GM19240 (cell line): ENCODE measurements around the gene PRC1.

Source experiments
- DNase-seq: peaks from one replicate; pipeline ENCODE4 v3.0.0; 2011; ENCODE audit warnings: low spot score; ENCODE audit not compliant: insufficient read length

Gene PRC1

GRCh38 chr15:90956274-90957030 lies 37.9 kb downstream of the PRC1 start:
- DNase-seq: peak; percentile 71

- no peak for DNase-seq
Measured at GRCh38 chr15:90955624-90956273, 38.6 kb downstream of the PRC1 start.

- peak; percentile 100 for DNase-seq
Measured at GRCh38 chr15:90954712-90955623, 39.4 kb downstream of the PRC1 start, which contains the start of gene RCCD1. Gene RCCD1, plus strand, starts transcription at chr15:90954884. Its CDS starts 1,851 bp downstream, at chr15:90956735.

GRCh38 chr15:90953947-90954711 lies 40.2 kb downstream of the PRC1 start:
- DNase-seq: no peak

- DNase-seq: no peak
Measured at GRCh38 chr15:90952901-90953677, 41.2 kb downstream of the PRC1 start.

GRCh38 chr15:90950676-90951075 lies 43.7 kb downstream of the PRC1 start:
- no peak for DNase-seq

GRCh38 chr15:90949979-90950675 lies 44.2 kb downstream of the PRC1 start:
- DNase-seq: no peak

- no peak for DNase-seq
Measured at GRCh38 chr15:90948506-90948905, 45.8 kb downstream of the PRC1 start.

- no peak for DNase-seq
Measured at GRCh38 chr15:90947577-90948357, 46.6 kb downstream of the PRC1 start.

- no peak for DNase-seq
Measured at GRCh38 chr15:90946941-90947576, 47.3 kb downstream of the PRC1 start.

GRCh38 chr15:90946538-90946937 lies 47.8 kb downstream of the PRC1 start:
- DNase-seq: no peak

GRCh38 chr15:90945091-90945490 lies 49.2 kb downstream of the PRC1 start:
- DNase-seq: no peak

- no peak for DNase-seq
Measured at GRCh38 chr15:90942354-90943120, 51.8 kb downstream of the PRC1 start.

- DNase-seq: no peak
Measured at GRCh38 chr15:90941038-90941437, 53.3 kb downstream of the PRC1 start.

GRCh38 chr15:90939756-90940155 lies 54.6 kb downstream of the PRC1 start:
- no peak for DNase-seq

GRCh38 chr15:90938261-90938660 lies 56.1 kb downstream of the PRC1 start:
- no peak for DNase-seq

- no peak for DNase-seq
Measured at GRCh38 chr15:90936823-90937222, 57.5 kb downstream of the PRC1 start.
